HCT116 (cell line): ENCODE results near the gene TBRG4.

Experiments
- CEBPB ChIP-seq: IDR thresholded peaks from 2 replicates; pipeline ENCODE4 v1.6.1; 2012; ENCODE audit warnings: low read depth
- EZH2 ChIP-seq: fragments of 200-600 bp; sonication (generic); IDR thresholded peaks from 2 replicates; pipeline ENCODE4 v1.6.1; 2017; ENCODE audit warnings: antibody characterized with exemption, mixed run types
- FOSL1 ChIP-seq: IDR thresholded peaks from 2 replicates; pipeline ENCODE4 v1.6.1; 2012; ENCODE audit warnings: low read depth
- JUND ChIP-seq: IDR thresholded peaks from 2 replicates; pipeline ENCODE4 v1.6.1; 2012
- POLR2A ChIP-seq: IDR thresholded peaks from 2 replicates; pipeline ENCODE4 v1.7.0; 2011; ENCODE audit warnings: borderline replicate concordance; ENCODE audit not compliant: insufficient read depth, insufficient read length; ENCODE audit errors: extremely low read depth
- POLR2AphosphoS5 ChIP-seq: IDR thresholded peaks from 2 replicates; pipeline ENCODE4 v1.6.1; 2011; ENCODE audit warnings: mild to moderate bottlenecking, low read depth, low read length, moderate library complexity
- SIN3A ChIP-seq: IDR thresholded peaks from 2 replicates; pipeline ENCODE4 v1.6.1; 2012; ENCODE audit warnings: low read depth
- YY1 ChIP-seq: IDR thresholded peaks from 2 replicates; pipeline ENCODE4 v1.6.1; 2011; ENCODE audit warnings: low read length, low read depth, moderate library complexity, mild to moderate bottlenecking; ENCODE audit not compliant: insufficient replicate concordance; ENCODE audit errors: extremely low read depth
- ZFX ChIP-seq: fragments of 450-650 bp; IDR thresholded peaks from 2 replicates; pipeline ENCODE4 v1.6.1; 2017
- ZNF274 ChIP-seq: fragments of 200-500 bp; sonication (Bioruptor generic); IDR thresholded peaks from 2 replicates; pipeline ENCODE4 v1.6.1; 2014; ENCODE audit warnings: mild to moderate bottlenecking, low read depth, low read length, inconsistent platforms
- TF ChIP-seq, protein P1 (sequence below), 3 experiments: fragments of 200-600 bp in 1 of 3; sonication (generic) in 1 of 3; IDR thresholded peaks in 2 of 3; conservative IDR thresholded peaks in 1 of 3; 2 replicates each; pipeline ENCODE4 v1.5.1; 2012 to 2017; ENCODE audit warnings: low read depth in 2 of 3, low read length in 2 of 3, antibody characterized with exemption in 1 of 3, borderline replicate concordance in 1 of 3, control low read depth in 1 of 3, mild to moderate bottlenecking in 1 of 3, mixed read lengths in 1 of 3, mixed run types in 1 of 3, moderate library complexity in 1 of 3; ENCODE audit not compliant: insufficient read depth in 1 of 3
- TF ChIP-seq, protein P2 (sequence below): IDR thresholded peaks from 2 replicates; pipeline ENCODE4 v1.6.1; 2011; ENCODE audit warnings: mild to moderate bottlenecking, low read length, moderate library complexity; ENCODE audit not compliant: insufficient replicate concordance; ENCODE audit errors: extremely low read depth

DNA sequence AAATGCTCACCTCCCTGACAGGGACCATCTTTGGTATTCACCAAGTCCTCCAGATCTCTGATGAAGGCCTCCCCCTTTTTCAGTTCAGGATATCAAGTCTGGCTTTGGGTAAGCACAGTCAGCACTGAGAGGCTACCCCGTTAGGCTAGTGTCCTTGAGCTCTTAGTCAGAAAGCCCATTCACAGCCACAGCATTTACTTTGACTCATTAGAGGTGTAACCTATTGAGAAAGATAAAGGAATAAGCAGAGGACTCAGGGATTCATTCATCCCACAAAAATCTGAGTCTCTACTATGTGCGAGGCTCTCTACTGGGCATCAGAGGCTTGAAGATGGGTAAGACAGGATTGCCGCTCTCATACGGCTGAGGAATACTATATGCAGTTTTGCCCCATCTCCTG is 32.1 kb upstream of the TBRG4 start:
- TF ChIP-seq POLR2A (no peak), FOSL1 (no peak), POLR2AphosphoS5 (no peak), ZNF274 (no peak), EZH2 (no peak), YY1 (no peak), JUND (no peak), SIN3A (no peak), ZFX (no peak), CEBPB (no peak)
- TF ChIP-seq, protein P1, sequence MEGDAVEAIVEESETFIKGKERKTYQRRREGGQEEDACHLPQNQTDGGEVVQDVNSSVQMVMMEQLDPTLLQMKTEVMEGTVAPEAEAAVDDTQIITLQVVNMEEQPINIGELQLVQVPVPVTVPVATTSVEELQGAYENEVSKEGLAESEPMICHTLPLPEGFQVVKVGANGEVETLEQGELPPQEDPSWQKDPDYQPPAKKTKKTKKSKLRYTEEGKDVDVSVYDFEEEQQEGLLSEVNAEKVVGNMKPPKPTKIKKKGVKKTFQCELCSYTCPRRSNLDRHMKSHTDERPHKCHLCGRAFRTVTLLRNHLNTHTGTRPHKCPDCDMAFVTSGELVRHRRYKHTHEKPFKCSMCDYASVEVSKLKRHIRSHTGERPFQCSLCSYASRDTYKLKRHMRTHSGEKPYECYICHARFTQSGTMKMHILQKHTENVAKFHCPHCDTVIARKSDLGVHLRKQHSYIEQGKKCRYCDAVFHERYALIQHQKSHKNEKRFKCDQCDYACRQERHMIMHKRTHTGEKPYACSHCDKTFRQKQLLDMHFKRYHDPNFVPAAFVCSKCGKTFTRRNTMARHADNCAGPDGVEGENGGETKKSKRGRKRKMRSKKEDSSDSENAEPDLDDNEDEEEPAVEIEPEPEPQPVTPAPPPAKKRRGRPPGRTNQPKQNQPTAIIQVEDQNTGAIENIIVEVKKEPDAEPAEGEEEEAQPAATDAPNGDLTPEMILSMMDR (IDR thresholded peaks at IDR 0.05 in 2 of 3, conservative IDR thresholded peaks at IDR 0.05 in 1 of 3; ENCODE audit: borderline replicate concordance in 1 of 3, insufficient read depth in 1 of 3, low read depth in 2 of 3, low read length in 2 of 3) = no peak
- TF ChIP-seq, protein P2, sequence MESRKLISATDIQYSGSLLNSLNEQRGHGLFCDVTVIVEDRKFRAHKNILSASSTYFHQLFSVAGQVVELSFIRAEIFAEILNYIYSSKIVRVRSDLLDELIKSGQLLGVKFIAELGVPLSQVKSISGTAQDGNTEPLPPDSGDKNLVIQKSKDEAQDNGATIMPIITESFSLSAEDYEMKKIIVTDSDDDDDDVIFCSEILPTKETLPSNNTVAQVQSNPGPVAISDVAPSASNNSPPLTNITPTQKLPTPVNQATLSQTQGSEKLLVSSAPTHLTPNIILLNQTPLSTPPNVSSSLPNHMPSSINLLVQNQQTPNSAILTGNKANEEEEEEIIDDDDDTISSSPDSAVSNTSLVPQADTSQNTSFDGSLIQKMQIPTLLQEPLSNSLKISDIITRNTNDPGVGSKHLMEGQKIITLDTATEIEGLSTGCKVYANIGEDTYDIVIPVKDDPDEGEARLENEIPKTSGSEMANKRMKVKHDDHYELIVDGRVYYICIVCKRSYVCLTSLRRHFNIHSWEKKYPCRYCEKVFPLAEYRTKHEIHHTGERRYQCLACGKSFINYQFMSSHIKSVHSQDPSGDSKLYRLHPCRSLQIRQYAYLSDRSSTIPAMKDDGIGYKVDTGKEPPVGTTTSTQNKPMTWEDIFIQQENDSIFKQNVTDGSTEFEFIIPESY = no peak
